ENCODE results near the gene TSHZ1.

DNA sequence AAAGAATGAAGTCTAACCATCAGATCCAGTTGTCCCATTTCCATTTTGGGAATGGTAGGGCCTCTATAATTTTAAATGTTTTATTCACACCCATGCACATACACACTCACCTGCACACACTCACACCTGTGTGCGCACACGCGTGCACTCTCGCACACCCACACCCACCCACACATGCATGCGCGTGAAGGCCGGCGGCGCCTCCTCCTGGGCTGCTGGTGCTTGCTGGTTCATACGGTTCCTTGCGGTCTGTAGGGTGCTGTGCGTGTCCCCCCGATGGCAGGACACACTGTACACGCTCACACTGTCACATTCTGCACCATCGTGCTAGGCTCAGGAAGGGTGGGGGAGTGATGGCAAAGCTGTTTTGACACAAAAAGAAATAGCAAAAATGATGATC lies 63.2 kb downstream of the TSHZ1 start:
- TF ChIP-seq, protein P1, sequence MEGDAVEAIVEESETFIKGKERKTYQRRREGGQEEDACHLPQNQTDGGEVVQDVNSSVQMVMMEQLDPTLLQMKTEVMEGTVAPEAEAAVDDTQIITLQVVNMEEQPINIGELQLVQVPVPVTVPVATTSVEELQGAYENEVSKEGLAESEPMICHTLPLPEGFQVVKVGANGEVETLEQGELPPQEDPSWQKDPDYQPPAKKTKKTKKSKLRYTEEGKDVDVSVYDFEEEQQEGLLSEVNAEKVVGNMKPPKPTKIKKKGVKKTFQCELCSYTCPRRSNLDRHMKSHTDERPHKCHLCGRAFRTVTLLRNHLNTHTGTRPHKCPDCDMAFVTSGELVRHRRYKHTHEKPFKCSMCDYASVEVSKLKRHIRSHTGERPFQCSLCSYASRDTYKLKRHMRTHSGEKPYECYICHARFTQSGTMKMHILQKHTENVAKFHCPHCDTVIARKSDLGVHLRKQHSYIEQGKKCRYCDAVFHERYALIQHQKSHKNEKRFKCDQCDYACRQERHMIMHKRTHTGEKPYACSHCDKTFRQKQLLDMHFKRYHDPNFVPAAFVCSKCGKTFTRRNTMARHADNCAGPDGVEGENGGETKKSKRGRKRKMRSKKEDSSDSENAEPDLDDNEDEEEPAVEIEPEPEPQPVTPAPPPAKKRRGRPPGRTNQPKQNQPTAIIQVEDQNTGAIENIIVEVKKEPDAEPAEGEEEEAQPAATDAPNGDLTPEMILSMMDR (IDR thresholded peaks at IDR 0.05; ENCODE audit: poor library complexity, severe bottlenecking), result no peak
- no peak for TF ChIP-seq POLR2AphosphoS5 (IDR thresholded peaks at IDR 0.05)
- TF ChIP-seq EZH2 (IDR thresholded peaks at IDR 0.05; ENCODE audit: borderline replicate concordance, insufficient read depth, low read length, poor library complexity, severe bottlenecking), result no peak
- TF ChIP-seq EP300 (conservative IDR thresholded peaks at IDR 0.05; ENCODE audit: poor library complexity, severe bottlenecking), result no peak
- TF ChIP-seq MXI1 (conservative IDR thresholded peaks at IDR 0.05; ENCODE audit: poor library complexity, severe bottlenecking), result no peak
- TF ChIP-seq, protein P2, sequence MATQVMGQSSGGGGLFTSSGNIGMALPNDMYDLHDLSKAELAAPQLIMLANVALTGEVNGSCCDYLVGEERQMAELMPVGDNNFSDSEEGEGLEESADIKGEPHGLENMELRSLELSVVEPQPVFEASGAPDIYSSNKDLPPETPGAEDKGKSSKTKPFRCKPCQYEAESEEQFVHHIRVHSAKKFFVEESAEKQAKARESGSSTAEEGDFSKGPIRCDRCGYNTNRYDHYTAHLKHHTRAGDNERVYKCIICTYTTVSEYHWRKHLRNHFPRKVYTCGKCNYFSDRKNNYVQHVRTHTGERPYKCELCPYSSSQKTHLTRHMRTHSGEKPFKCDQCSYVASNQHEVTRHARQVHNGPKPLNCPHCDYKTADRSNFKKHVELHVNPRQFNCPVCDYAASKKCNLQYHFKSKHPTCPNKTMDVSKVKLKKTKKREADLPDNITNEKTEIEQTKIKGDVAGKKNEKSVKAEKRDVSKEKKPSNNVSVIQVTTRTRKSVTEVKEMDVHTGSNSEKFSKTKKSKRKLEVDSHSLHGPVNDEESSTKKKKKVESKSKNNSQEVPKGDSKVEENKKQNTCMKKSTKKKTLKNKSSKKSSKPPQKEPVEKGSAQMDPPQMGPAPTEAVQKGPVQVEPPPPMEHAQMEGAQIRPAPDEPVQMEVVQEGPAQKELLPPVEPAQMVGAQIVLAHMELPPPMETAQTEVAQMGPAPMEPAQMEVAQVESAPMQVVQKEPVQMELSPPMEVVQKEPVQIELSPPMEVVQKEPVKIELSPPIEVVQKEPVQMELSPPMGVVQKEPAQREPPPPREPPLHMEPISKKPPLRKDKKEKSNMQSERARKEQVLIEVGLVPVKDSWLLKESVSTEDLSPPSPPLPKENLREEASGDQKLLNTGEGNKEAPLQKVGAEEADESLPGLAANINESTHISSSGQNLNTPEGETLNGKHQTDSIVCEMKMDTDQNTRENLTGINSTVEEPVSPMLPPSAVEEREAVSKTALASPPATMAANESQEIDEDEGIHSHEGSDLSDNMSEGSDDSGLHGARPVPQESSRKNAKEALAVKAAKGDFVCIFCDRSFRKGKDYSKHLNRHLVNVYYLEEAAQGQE (IDR thresholded peaks at IDR 0.05; ENCODE audit: borderline replicate concordance), result no peak
- no peak for TF ChIP-seq SMC3 (conservative IDR thresholded peaks at IDR 0.05; ENCODE audit: poor library complexity)
- no peak for TF ChIP-seq TAF1 (IDR thresholded peaks at IDR 0.05; ENCODE audit: low read depth)

Measured in neural cell (in vitro differentiated cells).